GM12864 (cell line): ENCODE results near the gene RAMP3.
A peak's percentile ranks its signal among the peaks of the same experiment; 100 is the strongest.

ENCODE experiments used
- DNase-seq: peaks from one replicate; pipeline ENCODE4 v3.0.0-alpha.2; 2011; ENCODE audit warnings: low read depth
- H3K4me3 ChIP-seq: 2 replicates; pipeline ENCODE4 v1.5.1; 2011; ENCODE audit warnings: mild to moderate bottlenecking, low read depth, low read length, control low read depth
- CTCF ChIP-seq: IDR thresholded peaks from 2 replicates; pipeline ENCODE4 v1.5.1; 2011; ENCODE audit warnings: low read depth, mild to moderate bottlenecking, moderate library complexity, low read length, control low read depth, inconsistent platforms; ENCODE audit errors: missing control alignments

RAMP3 gene

GRCh38 chr7:45196374-45196773, 38.8 kb downstream of the RAMP3 start:
- H3K4me3 ChIP-seq: no peak overlapping the region
- TF ChIP-seq CTCF: no peak

GRCh38 chr7:45197461-45197860, 39.9 kb downstream of the RAMP3 start:
- H3K4me3 ChIP-seq: no peak overlapping the region
- no peak for DNase-seq
- no peak for TF ChIP-seq CTCF

More at GRCh38 chr7:45196374-45196773, 38.8 kb downstream of the RAMP3 start:
- DNase-seq: peak; percentile 40

DNA sequence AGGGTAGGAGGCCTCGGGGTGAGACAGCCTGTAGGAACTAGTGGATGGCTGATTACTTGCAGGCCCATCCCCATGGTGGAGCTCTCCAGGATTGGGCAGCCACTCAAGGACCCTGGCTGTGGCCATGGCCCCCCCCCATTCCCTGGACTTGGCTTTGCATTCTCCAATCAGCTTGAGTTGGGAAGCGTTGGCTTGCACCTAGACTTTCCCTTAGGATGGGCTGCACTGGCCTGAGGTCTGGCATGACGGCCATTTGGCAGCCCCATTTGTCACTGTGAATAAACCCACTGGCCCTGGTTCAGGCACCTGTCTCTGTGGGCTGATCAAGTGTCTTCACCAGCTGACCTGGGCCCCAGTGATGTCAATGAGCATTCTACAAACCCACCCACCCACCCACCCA, 41.4 kb downstream of the RAMP3 start:
- DNase-seq: no peak
- no peak overlapping the region for H3K4me3 ChIP-seq
- no peak for TF ChIP-seq CTCF

- no peak for TF ChIP-seq CTCF
- H3K4me3 ChIP-seq: no peak overlapping the region
- DNase-seq: no peak
Measured at GRCh38 chr7:45199506-45199905, 41.9 kb downstream of the RAMP3 start.

DNA sequence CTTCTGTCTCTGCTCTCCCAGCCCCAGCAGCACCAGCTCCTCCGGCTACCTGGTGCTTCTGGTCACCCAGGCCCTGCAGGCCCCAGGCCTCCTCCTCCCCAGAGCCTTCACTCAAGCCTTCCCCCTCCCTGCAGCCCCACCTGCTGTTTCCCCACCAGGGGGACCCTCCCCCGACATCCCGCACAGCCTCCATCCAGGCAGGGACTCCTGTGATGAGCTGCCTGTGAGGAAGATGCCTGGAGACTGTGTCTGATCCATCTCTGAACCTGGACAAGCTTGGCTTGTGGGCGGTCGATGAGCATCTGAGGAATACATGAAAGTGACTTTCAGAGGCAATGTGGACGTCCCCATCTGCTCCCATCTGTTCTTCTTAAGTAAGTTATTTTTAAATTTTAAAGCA, 45.0 kb downstream of the RAMP3 start:
- DNase-seq: no peak
- H3K4me3 ChIP-seq: no peak overlapping the region

DNA sequence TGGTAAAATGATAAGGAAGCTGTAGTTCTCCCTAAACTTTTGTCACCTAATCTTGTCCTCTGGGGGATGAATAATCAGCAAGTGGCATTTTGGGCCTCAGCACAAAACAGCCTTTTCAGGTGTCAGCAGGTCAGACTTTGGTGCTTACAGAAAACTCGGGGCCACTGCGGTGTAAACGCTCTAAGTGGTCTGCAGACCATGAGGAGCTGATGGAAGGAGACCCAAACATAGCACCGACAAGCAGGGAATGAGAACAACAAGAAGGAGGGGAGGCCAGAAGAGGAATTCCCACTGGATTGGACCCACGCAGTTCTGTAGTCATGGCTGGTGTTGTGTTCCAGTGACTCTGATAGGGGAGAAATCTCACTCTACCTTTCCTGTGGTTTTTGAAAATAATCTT, 45.4 kb downstream of the RAMP3 start:
- TF ChIP-seq CTCF: no peak
- DNase-seq: no peak

More for the DNA sequence above, 45.0 kb downstream of the RAMP3 start:
- TF ChIP-seq CTCF: no peak

DNA sequence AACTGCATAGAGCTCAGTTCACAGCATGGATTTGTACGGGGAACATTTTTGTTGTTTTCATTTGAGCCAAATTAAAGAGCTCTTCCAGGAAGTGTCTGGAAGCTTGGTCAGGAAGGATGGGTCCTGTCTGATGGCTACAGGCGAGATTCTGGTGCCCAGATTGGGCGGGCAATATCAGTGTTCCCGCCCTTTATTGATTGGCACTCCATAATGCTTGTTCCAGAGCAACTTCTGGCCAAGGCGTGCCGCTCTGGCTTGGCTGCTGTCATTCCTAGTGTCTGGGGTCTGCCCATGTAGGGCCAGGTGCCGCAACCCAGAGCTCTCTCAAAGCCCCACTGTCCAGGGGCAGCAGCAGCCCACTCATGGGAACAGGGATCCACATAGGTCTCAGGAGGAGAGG, 45.9 kb downstream of the RAMP3 start:
- no peak for DNase-seq
- no peak overlapping the region for H3K4me3 ChIP-seq
- no peak for TF ChIP-seq CTCF

More for the DNA sequence above, 45.4 kb downstream of the RAMP3 start:
- no peak overlapping the region for H3K4me3 ChIP-seq
